Gastroesophageal sphincter (tissue), 4 donors: ENCODE results near the gene BAIAP2L1. TPM values are rescaled to one million over a fixed set of nuclear protein-coding genes. Genes with fewer than 3 reads are reported as not detected.
"Not testable (repeated sequence)": the region's sequence is repeated elsewhere in the genome, so short reads cannot be mapped to it uniquely, and the experiment has no call there.

Experiments used
- ATAC-seq: fragments of 150-250 bp; one replicate; pipeline ENCODE4 v1.9.1; 2016; ENCODE audit warnings: mild to moderate bottlenecking, moderate library complexity
- H3K27ac ChIP-seq, 4 donors: fragments of 200-600 bp; sonication (generic) in 3 of 4; 1 replicate in 3 of 4; 2 replicates in 1 of 4; pipeline ENCODE4 v1.5.1; 2016 to 2019
- H3K27me3 ChIP-seq: fragments of 200-600 bp; sonication (generic); one replicate; pipeline ENCODE4 v1.5.1; 2019
- H3K36me3 ChIP-seq, 2 donors: fragments of 200-600 bp; sonication (generic); one replicate each; pipeline ENCODE4 v1.5.1; 2019; ENCODE audit warnings: control low read depth in 1 of 2
- H3K4me1 ChIP-seq, 3 donors: fragments of 200-600 bp; sonication (generic); 1 replicate in 2 of 3; 2 replicates in 1 of 3; pipeline ENCODE4 v1.5.1; 2016 to 2019; ENCODE audit warnings: control low read depth in 2 of 3
- H3K4me3 ChIP-seq, 2 donors: fragments of 200-600 bp; sonication (generic); one replicate each; pipeline ENCODE4 v1.5.1; 2019; ENCODE audit warnings: mild to moderate bottlenecking in 1 of 2, moderate library complexity in 1 of 2
- H3K9me3 ChIP-seq, 3 donors: fragments of 200-600 bp; sonication (generic); one replicate each; pipeline ENCODE4 v1.5.1; 2017 to 2019; ENCODE audit warnings: control low read depth in 2 of 3
- CTCF ChIP-seq, 4 experiments: fragments of 200-600 bp in 2 of 4; fragments of 450-650 bp in 2 of 4; sonication (generic) in 1 of 4; IDR thresholded peaks; one replicate each; pipeline ENCODE4 v1.5.1; 2017 to 2019; ENCODE audit warnings: antibody characterized with exemption in 4 of 4, mild to moderate bottlenecking in 2 of 4, moderate library complexity in 2 of 4
- EP300 ChIP-seq: sonication (generic); formaldehyde crosslinking; IDR thresholded peaks from one replicate; pipeline ENCODE4 v1.6.1; 2017; ENCODE audit warnings: antibody characterized with exemption, mild to moderate bottlenecking
- POLR2A ChIP-seq, 2 donors: fragments of 450-650 bp; IDR thresholded peaks; one replicate each; pipeline ENCODE4 v1.6.1; 2017; ENCODE audit warnings: antibody characterized with exemption in 2 of 2, mild to moderate bottlenecking in 2 of 2, moderate library complexity in 1 of 2
- POLR2AphosphoS5 ChIP-seq: sonication (generic); formaldehyde crosslinking; IDR thresholded peaks from one replicate; pipeline ENCODE4 v1.6.1; 2017; ENCODE audit warnings: antibody characterized with exemption
- WGBS, 2 donors: methylation state at CpG; one replicate each; pipeline ENCODE4 v1.1.5; 2018; ENCODE audit warnings: low coverage in 1 of 2; 5-methylcytosine and 5-hydroxymethylcytosine counted together
- total RNA-seq, 4 donors: library from RNA; depleted of rRNA; stranded (reverse); fragments of >200 nt; gene quantifications; one replicate each; pipeline ENCODE4 v1.1.0, GENCODE V29; 2016

BAIAP2L1 gene
- total RNA-seq, 4 donors from 2014 or later: 0.13 to 6.7 (median 2.1) TPM

- no peak overlapping the region for H3K4me3 ChIP-seq
- no peak for ATAC-seq
- 88 to 92% methylated on average over 6 to 7 of the region's 7 CpGs for WGBS, 2 donors
- peaks cover 37% of the 10 kb centered on the region for H3K27me3 ChIP-seq
- no peaks in the 10 kb centered on the region for H3K36me3 ChIP-seq
- no peaks in the 10 kb centered on the region for H3K9me3 ChIP-seq
- no peaks in the 10 kb centered on the region for H3K4me1 ChIP-seq
- H3K27ac ChIP-seq: no peak overlapping the region
- no peak for TF ChIP-seq POLR2AphosphoS5
- TF ChIP-seq EP300: no peak
- no peak for TF ChIP-seq CTCF (IDR thresholded peaks at IDR 0.05)
- no peak for TF ChIP-seq POLR2A (IDR thresholded peaks at IDR 0.05)
Observed at GRCh38 chr7:98418271-98418635, 17.4 kb upstream of the BAIAP2L1 start.

- H3K36me3 ChIP-seq, H3K4me3 ChIP-seq, H3K4me1 ChIP-seq, H3K9me3 ChIP-seq, H3K27ac ChIP-seq, ATAC-seq: not testable (repeated sequence)
- 66 to 74% methylated on average over 7 to 9 of the region's 12 CpGs for WGBS, 2 donors
- H3K27me3 ChIP-seq: peaks cover 38% of the 10 kb centered on the region
Observed at GRCh38 chr7:98417604-98418270, 16.8 kb upstream of the BAIAP2L1 start.

GRCh38 chr7:98414205-98414900 is 13.5 kb upstream of the BAIAP2L1 start:
- no peak for TF ChIP-seq EP300
- TF ChIP-seq POLR2A (IDR thresholded peaks at IDR 0.05): no peak
- no peak for TF ChIP-seq POLR2AphosphoS5
- TF ChIP-seq CTCF (IDR thresholded peaks at IDR 0.05): no peak
- peaks cover 18% of the 10 kb centered on the region for H3K27me3 ChIP-seq
- no peaks in the 10 kb centered on the region for H3K4me1 ChIP-seq
- no peak for ATAC-seq
- H3K27ac ChIP-seq: no peak overlapping the region
- no peaks in the 10 kb centered on the region for H3K9me3 ChIP-seq
- 82 to 92% methylated on average over 4 of the region's 6 CpGs for WGBS, 2 donors
- H3K36me3 ChIP-seq: no peaks in the 10 kb centered on the region
- H3K4me3 ChIP-seq: no peak overlapping the region

- H3K4me1 ChIP-seq, H3K36me3 ChIP-seq, H3K4me3 ChIP-seq, H3K9me3 ChIP-seq, H3K27ac ChIP-seq, ATAC-seq: not testable (repeated sequence)
- H3K27me3 ChIP-seq: peaks cover 18% of the 10 kb centered on the region
- WGBS, 2 donors: 90 to 100% methylated on average over 1 to 4 of the region's 6 CpGs
Observed at GRCh38 chr7:98413655-98414054, 12.8 kb upstream of the BAIAP2L1 start.

GRCh38 chr7:98409843-98410242 is 9.0 kb upstream of the BAIAP2L1 start:
- H3K27ac ChIP-seq: no peak overlapping the region
- H3K9me3 ChIP-seq: no peaks in the 10 kb centered on the region
- no peak overlapping the region for H3K4me3 ChIP-seq
- no peak for ATAC-seq
- H3K27me3 ChIP-seq: peaks cover 20% of the 10 kb centered on the region
- no peaks in the 10 kb centered on the region for H3K4me1 ChIP-seq
- no peaks in the 10 kb centered on the region for H3K36me3 ChIP-seq
- no peak for TF ChIP-seq EP300
- 78 to 90% methylated on average over 3 of the region's 3 CpGs for WGBS, 2 donors

GRCh38 chr7:98408146-98408545 is 7.3 kb upstream of the BAIAP2L1 start:
- H3K27me3 ChIP-seq: peaks cover 36% of the 10 kb centered on the region
- not testable (repeated sequence) for H3K27ac ChIP-seq, ATAC-seq, H3K36me3 ChIP-seq, H3K4me1 ChIP-seq, H3K9me3 ChIP-seq, H3K4me3 ChIP-seq
- WGBS, 2 donors: 93 to 100% methylated on average over 2 to 3 of the region's 7 CpGs

GRCh38 chr7:98406827-98407226 is 5.9 kb upstream of the BAIAP2L1 start:
- H3K9me3 ChIP-seq: no peaks in the 10 kb centered on the region
- peaks cover 40% of the 10 kb centered on the region for H3K27me3 ChIP-seq
- no peaks in the 10 kb centered on the region for H3K36me3 ChIP-seq
- H3K27ac ChIP-seq: no peak overlapping the region
- ATAC-seq: no peak
- WGBS, 2 donors: 94% methylated on average over 5 of the region's 9 CpGs
- H3K4me3 ChIP-seq: no peak overlapping the region
- H3K4me1 ChIP-seq: no peaks in the 10 kb centered on the region
- no peak for TF ChIP-seq POLR2AphosphoS5
- TF ChIP-seq CTCF (IDR thresholded peaks at IDR 0.05): no peak
- TF ChIP-seq POLR2A (IDR thresholded peaks at IDR 0.05): no peak
- TF ChIP-seq EP300: no peak
